ENCODE data around the gene CNTN2.

Gene CNTN2

DNA sequence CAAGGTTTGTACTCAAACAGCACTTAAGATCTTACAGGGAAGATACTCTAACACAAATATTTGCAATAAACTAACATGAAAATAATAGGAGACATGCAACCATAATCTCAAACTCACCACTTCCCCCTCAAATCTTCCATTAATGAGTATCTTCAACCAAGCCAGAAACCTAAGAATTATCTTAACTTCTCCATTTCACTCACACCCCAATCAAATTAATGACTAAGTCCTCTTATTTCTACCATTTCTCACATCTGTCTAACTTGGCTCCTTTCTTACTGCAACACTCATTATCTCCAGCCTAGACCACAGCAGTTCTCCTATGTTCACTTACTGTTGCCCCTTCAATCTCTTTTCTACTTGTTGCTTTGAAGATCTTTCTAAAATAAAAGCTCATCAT, 68.3 kb downstream of the CNTN2 start:
- TF ChIP-seq, protein P1, sequence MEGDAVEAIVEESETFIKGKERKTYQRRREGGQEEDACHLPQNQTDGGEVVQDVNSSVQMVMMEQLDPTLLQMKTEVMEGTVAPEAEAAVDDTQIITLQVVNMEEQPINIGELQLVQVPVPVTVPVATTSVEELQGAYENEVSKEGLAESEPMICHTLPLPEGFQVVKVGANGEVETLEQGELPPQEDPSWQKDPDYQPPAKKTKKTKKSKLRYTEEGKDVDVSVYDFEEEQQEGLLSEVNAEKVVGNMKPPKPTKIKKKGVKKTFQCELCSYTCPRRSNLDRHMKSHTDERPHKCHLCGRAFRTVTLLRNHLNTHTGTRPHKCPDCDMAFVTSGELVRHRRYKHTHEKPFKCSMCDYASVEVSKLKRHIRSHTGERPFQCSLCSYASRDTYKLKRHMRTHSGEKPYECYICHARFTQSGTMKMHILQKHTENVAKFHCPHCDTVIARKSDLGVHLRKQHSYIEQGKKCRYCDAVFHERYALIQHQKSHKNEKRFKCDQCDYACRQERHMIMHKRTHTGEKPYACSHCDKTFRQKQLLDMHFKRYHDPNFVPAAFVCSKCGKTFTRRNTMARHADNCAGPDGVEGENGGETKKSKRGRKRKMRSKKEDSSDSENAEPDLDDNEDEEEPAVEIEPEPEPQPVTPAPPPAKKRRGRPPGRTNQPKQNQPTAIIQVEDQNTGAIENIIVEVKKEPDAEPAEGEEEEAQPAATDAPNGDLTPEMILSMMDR (IDR thresholded peaks at IDR 0.05) = no peak

DNA sequence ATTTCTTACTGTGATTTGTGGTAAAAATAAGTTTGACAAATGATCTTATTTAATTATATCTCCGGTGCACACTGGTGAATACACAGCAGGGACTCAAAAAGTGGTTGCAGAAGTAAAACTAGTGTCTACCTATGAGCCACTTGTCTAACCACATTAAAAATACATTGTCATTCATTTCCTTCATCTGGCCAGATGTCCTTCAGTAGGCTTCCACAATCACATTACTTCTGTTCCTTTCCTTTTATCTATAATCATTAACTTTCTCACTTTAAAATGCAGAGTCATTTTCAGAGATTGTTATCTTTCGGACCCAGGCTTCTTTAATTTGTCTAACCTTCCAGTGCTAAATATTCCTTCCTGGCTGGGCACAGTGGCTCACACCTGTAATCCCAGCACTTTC, 75.7 kb downstream of the CNTN2 start:
- TF ChIP-seq, protein P1 (IDR thresholded peaks at IDR 0.05) = no peak

DNA sequence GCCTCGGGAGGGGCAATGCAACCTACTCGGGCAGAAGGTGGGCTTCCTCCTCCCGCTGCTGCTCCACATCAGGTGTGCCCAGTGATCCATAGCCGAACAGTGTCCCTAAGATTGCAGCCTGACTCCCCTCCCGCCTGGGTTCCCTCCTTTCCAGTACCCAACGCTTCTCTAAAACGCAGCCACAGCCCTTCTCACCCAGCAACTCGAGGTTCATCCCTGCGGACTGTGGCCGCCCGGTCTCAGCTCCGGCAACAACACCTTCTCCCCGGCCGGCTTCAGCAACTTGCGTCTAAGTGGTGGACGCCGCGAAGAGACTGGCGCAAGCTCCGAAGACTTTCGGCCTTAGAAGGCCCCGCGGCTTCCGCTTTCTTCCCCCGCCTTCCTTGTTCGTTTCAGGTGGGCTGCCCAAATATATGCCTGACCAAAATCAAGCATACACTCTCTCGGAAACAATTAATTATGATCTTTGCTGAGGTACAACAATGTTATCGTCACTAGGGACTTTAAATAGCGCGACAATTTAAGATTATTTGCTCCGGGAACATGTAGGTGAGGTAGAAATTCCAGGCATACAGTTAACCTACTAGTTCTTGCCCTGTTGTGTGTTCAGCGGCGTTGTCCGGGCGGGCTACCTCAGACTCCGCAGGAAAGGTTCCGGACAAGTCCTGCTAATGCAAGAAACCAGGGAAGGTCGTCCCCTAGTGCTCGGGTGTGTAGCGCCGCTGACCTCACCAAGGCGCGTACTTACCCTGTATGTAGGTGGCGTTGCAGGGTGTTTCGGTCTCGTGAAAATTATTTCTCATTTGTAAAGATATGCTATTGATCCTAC, 78.9 kb downstream of the CNTN2 start, which contains the start of gene RBBP5:
RBBP5 (minus strand) TSS at position 319 of the 829 bp plus-strand sequence; CDS start at position 214, 105 bp downstream.
- TF ChIP-seq, protein P1 (IDR thresholded peaks at IDR 0.05) = peak; percentile 92

DNA sequence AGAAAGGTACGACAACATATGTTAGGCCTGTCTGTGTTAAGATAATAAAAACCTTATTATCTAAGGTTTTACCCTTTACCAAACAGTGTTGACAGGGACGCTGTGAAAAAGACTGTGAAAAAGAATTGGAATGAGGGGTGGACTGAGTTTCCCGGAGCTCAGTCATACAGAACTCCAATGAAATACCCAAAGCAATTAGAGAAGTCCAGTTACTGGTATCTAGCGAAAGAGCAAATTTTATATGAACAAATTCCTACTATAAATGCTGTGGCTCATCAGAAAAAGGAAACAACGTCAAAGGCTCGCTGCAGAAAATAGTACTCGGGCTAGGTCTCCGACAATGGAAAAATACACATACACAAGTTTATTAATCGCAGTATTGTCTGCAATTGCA, 79.5 kb downstream of the CNTN2 start:
- TF ChIP-seq, protein P1 (IDR thresholded peaks at IDR 0.05) = peak; percentile 16; the same call in 1 of the 2 replicates

DNA sequence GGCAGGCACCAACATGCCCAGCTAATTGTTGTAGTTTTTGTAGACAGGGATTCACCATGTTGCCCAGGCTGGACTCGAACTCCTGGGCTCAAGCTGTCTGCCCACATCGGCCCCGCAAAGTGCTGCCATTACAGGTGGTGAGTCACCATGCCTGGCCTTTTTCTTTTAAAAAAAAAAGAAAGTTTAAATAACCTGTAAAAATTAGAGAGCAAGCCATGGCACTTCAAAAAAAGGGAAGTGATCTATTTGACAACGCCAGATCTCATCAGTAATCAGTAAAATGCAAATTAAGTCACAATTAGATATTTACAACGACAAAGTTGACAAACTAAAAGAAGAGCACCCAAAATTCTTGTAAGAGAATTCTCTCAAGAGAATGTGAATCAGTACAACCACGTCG, 81.7 kb downstream of the CNTN2 start:
- TF ChIP-seq, protein P1 (IDR thresholded peaks at IDR 0.05) = no peak

DNA sequence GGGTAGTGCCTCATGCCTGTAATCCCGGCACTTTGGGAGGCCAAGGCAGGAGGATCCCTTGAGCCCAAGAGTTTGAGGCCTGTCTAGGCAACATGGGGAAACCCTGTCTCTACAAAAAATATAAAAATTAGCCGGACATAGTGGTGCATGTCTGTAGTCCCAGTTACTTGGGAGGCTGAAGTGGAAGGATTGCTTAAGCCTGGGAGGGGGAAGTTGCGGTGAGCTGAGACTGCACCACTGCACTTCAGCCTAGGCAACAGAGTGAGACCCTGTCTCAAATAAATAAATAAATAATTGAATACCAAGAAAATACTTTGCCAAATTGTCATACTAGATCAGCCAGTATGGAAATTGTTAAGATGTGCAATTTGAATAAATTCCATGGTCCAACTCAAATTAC, 84.6 kb downstream of the CNTN2 start:
- TF ChIP-seq, protein P1 (IDR thresholded peaks at IDR 0.05) = no peak
